GM12892 (cell line): ENCODE results near the gene MCC.

Source experiments
- POLR2A ChIP-seq: IDR thresholded peaks from 2 replicates; pipeline ENCODE4 v1.6.1; 2011; ENCODE audit warnings: low read depth, low read length, control low read depth
- POLR2AphosphoS5 ChIP-seq: IDR thresholded peaks from 2 replicates; pipeline ENCODE4 v1.6.1; 2011; ENCODE audit warnings: low read depth, low read length, control low read depth
- TAF1 ChIP-seq: IDR thresholded peaks from 2 replicates; pipeline ENCODE4 v1.6.1; 2011; ENCODE audit warnings: low read depth, mild to moderate bottlenecking, control low read depth, low read length, borderline replicate concordance

DNA sequence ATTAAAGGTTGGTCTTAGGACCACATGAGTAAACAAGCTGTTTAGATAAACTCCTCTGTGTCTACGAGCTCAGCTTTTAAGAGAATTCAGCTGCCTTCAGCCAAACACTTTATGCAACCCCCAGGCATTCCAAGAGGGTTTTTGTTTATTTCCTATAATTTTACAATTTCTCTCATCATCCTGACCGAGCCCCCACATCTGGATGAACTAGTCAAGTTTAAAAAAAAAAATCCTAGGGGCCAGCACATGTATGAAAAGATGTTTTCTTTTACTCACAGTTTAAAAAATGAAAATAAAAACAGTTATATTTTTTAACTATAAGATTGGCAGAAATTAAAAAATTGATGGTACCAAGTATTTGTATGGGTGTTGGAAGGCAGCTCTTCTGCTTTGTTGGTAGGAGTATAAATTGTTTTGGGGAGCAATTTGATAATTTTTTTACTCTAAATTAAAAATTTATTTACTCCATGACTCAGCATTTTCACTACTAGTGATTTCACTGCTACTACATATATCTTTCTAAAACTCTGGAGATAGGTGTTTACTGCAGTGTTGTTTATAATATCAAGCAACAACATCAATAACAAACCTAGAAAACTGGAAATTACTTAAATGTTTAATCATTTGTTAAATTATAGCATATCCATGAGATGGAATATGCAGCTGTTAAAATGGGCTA lies 43.4 kb upstream of the MCC start:
- TF ChIP-seq POLR2A (no peak), TAF1 (no peak), POLR2AphosphoS5 (no peak)
